Thyroid gland (tissue), 4 donors: Measurements from ENCODE around the gene STAT2.

Experiments
- POLR2A ChIP-seq, 2 donors: fragments of 450-650 bp; IDR thresholded peaks; one replicate each; pipeline ENCODE4 v1.6.1; 2017; ENCODE audit warnings: antibody characterized with exemption in 2 of 2, mild to moderate bottlenecking in 2 of 2, moderate library complexity in 1 of 2
- TF ChIP-seq, protein P1 (sequence below), 6 experiments: fragments of 200-600 bp in 3 of 6; fragments of 450-650 bp in 3 of 6; sonication (generic) in 3 of 6; IDR thresholded peaks; one replicate each; pipeline ENCODE4 v1.5.1; 2016 to 2019; ENCODE audit warnings: antibody characterized with exemption in 6 of 6, mild to moderate bottlenecking in 2 of 6, inconsistent platforms in 1 of 6, moderate library complexity in 1 of 6

DNA sequence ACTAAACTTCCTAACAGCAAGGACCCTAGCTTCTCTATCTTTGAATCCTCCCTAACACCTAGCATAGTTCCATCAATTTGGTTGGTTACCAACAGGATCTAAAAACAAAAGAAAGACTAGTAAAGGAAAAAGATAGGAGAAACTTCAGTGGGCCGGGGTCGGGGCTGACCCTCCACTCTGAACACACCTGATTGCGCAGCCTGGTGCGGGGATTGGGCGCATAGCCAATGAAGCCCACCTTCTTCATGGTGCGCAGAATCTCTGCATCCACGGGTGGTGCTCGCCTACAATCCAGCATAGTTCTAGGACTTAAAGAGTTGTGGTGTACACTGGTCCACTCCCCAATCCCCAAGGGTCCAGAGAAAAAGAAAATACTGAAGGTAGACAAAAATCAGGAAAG lies 33.8 kb downstream of the STAT2 start:
- TF ChIP-seq POLR2A (IDR thresholded peaks at IDR 0.05), result no peak
- TF ChIP-seq, protein P1, sequence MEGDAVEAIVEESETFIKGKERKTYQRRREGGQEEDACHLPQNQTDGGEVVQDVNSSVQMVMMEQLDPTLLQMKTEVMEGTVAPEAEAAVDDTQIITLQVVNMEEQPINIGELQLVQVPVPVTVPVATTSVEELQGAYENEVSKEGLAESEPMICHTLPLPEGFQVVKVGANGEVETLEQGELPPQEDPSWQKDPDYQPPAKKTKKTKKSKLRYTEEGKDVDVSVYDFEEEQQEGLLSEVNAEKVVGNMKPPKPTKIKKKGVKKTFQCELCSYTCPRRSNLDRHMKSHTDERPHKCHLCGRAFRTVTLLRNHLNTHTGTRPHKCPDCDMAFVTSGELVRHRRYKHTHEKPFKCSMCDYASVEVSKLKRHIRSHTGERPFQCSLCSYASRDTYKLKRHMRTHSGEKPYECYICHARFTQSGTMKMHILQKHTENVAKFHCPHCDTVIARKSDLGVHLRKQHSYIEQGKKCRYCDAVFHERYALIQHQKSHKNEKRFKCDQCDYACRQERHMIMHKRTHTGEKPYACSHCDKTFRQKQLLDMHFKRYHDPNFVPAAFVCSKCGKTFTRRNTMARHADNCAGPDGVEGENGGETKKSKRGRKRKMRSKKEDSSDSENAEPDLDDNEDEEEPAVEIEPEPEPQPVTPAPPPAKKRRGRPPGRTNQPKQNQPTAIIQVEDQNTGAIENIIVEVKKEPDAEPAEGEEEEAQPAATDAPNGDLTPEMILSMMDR (IDR thresholded peaks at IDR 0.05), result no peak
